Parathyroid adenoma (tissue), 2 donors: ENCODE data around the gene CDIPT.

Source experiments
- H2AFZ ChIP-seq: fragments of 300-600 bp; sonication (generic); one replicate; pipeline ENCODE4 v1.7.0; 2017; ENCODE audit warnings: antibody characterized with exemption, mild to moderate bottlenecking
- H3K27ac ChIP-seq: fragments of 300-600 bp; sonication (generic); one replicate; pipeline ENCODE4 v1.7.0; 2017
- H3K27me3 ChIP-seq: fragments of 300-600 bp; sonication (generic); one replicate; pipeline ENCODE4 v1.7.0; 2017; ENCODE audit warnings: low read length; ENCODE audit not compliant: control insufficient read depth, insufficient read depth
- H3K36me3 ChIP-seq: fragments of 300-600 bp; sonication (generic); one replicate; pipeline ENCODE4 v1.7.0; 2017; ENCODE audit warnings: low read length; ENCODE audit not compliant: control insufficient read depth, insufficient read depth
- H3K4me1 ChIP-seq: fragments of 300-600 bp; sonication (generic); one replicate; pipeline ENCODE4 v1.7.0; 2017; ENCODE audit warnings: control low read depth
- H3K4me2 ChIP-seq: fragments of 300-600 bp; sonication (generic); one replicate; pipeline ENCODE4 v1.7.0; 2017; ENCODE audit warnings: low read length
- H3K4me3 ChIP-seq: fragments of 300-600 bp; sonication (generic); one replicate; pipeline ENCODE4 v1.7.0; 2017; ENCODE audit warnings: low read depth, low read length
- H3K79me2 ChIP-seq: fragments of 300-600 bp; sonication (generic); one replicate; pipeline ENCODE4 v1.7.0; 2017; ENCODE audit warnings: control low read depth
- H3K9ac ChIP-seq: fragments of 300-600 bp; sonication (generic); one replicate; pipeline ENCODE4 v1.7.0; 2017; ENCODE audit warnings: mild to moderate bottlenecking
- H3K9me3 ChIP-seq: fragments of 300-600 bp; sonication (generic); one replicate; pipeline ENCODE4 v1.7.0; 2017; ENCODE audit warnings: low read length; ENCODE audit not compliant: control insufficient read depth
- CTCF ChIP-seq: fragments of 300-600 bp; sonication (generic); IDR thresholded peaks from one replicate; pipeline ENCODE4 v1.7.0; 2017; ENCODE audit warnings: antibody characterized with exemption, mild to moderate bottlenecking
- donor health status: primary hyperparathyroidism.

The CDIPT gene

DNA sequence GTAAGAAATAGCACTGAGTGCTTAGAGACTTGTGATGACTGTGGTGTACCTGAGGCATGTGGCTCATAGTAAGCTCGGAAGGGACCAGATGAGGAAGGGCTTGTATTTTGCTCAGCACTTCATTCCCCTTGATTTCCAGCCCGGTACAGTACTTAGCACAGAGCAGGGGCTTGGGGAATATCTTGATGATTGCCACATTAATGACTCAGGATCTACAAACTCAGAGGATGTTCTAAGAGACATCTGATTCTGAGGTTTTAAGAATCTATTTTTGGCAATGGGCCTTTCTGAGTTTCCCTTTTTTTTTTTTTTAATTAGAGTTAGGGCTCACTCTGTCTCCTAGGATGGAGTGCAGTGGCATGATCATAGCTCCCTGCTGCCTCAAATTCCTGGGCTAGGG, 46.4 kb upstream of the CDIPT start:
- peaks cover 4% of the 10 kb centered on the region for H3K4me1 ChIP-seq
- H2AFZ ChIP-seq = no peak overlapping the region
- no peaks in the 10 kb centered on the region for H3K27me3 ChIP-seq
- H3K4me3 ChIP-seq = no peak overlapping the region
- H3K36me3 ChIP-seq = no peaks in the 10 kb centered on the region
- no peak for TF ChIP-seq CTCF
- no peaks in the 10 kb centered on the region for H3K79me2 ChIP-seq
- no peak overlapping the region for H3K9ac ChIP-seq
- no peak overlapping the region for H3K4me2 ChIP-seq
- no peaks in the 10 kb centered on the region for H3K9me3 ChIP-seq
- no peak overlapping the region for H3K27ac ChIP-seq

GRCh38 chr16:29908719-29909220, 45.7 kb upstream of the CDIPT start:
- no peak overlapping the region for H3K27ac ChIP-seq
- no peaks in the 10 kb centered on the region for H3K36me3 ChIP-seq
- no peaks in the 10 kb centered on the region for H3K79me2 ChIP-seq
- no peak overlapping the region for H3K4me3 ChIP-seq
- H3K9me3 ChIP-seq = no peaks in the 10 kb centered on the region
- H3K4me1 ChIP-seq = peaks cover 4% of the 10 kb centered on the region
- H3K9ac ChIP-seq = no peak overlapping the region
- no peaks in the 10 kb centered on the region for H3K27me3 ChIP-seq
- no peak overlapping the region for H2AFZ ChIP-seq
- no peak for TF ChIP-seq CTCF
- H3K4me2 ChIP-seq = no peak overlapping the region

GRCh38 chr16:29907973-29908372, 44.9 kb upstream of the CDIPT start:
- TF ChIP-seq CTCF = no peak

DNA sequence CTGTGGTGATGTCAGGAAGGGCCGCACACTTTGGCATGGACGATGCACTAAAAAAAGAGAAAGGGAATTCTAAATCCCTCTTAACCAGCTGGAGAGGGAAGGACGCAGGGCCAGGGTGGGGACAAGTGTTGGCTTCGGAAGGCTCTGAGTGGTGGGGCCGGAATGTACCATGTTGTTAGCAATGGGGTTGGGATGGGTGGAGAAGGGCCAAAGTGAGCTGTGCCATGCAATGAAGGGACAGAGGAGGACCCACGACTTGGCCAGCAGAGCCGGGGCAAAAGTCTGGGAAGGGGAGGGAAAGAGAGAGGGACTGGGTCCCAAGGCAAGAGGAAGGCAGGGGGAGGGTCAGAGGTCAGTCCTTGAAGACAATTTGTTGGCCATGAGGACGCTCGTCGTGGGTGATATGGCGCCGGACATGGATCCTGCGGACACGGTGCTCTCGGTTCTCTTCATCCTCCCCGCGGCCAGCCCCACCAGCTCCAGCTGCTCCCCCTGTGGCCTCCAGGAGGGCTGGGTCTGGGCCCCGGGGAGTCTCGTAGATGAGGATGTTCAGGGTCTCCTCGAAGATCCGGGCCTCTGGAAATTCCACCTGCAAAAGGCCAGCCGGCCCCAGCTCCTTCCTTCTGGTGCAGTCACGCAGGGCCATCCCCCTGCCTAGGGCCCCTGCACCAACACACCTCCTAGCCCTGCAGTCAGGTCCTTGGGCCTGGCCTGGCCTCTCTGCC, 43.7 kb upstream of the CDIPT start:
- Histone ChIP-seq H3K4me1 (no peaks in the 10 kb centered on the region), H3K9me3 (no peaks in the 10 kb centered on the region), H3K27me3 (no peaks in the 10 kb centered on the region), H3K4me2 (no peak overlapping the region), H3K4me3 (no peak overlapping the region), H2AFZ (no peak overlapping the region), H3K36me3 (no peaks in the 10 kb centered on the region), H3K79me2 (no peaks in the 10 kb centered on the region), H3K9ac (no peak overlapping the region), H3K27ac (no peak overlapping the region)
- TF ChIP-seq CTCF = no peak

More at GRCh38 chr16:29907973-29908372, 44.9 kb upstream of the CDIPT start:
- H3K27ac ChIP-seq = no peak overlapping the region
- H3K4me2 ChIP-seq = no peak overlapping the region
- no peak overlapping the region for H2AFZ ChIP-seq
- no peaks in the 10 kb centered on the region for H3K27me3 ChIP-seq
- no peaks in the 10 kb centered on the region for H3K36me3 ChIP-seq
- no peaks in the 10 kb centered on the region for H3K9me3 ChIP-seq
- H3K79me2 ChIP-seq = no peaks in the 10 kb centered on the region
- peaks cover 4% of the 10 kb centered on the region for H3K4me1 ChIP-seq
- no peak overlapping the region for H3K4me3 ChIP-seq
- H3K9ac ChIP-seq = no peak overlapping the region

DNA sequence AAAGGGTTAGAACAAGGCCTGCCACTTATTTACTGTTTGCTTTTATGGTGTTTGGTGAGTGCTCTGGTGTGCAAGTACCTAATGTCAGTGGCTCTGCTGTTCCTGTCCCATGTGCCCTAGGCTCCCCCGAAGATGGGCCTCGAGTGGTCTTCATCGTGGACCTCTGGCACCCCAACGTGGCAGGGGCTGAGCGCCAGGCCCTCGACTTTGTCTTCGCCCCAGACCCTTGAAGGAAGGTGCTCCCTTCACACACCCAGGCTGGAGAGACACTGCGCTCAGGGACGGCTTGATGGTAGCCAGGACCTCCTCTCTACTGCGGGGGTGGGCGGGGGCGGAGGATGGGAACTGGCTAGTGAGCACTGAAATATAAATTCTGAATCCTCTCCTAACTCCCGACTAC, 42.6 kb upstream of the CDIPT start:
- H3K4me1 ChIP-seq = no peaks in the 10 kb centered on the region
- TF ChIP-seq CTCF = no peak
- H3K36me3 ChIP-seq = no peaks in the 10 kb centered on the region
- no peak overlapping the region for H3K27ac ChIP-seq
- no peak overlapping the region for H3K9ac ChIP-seq
- H3K4me2 ChIP-seq = no peak overlapping the region
- H3K9me3 ChIP-seq = no peaks in the 10 kb centered on the region
- H2AFZ ChIP-seq = no peak overlapping the region
- H3K27me3 ChIP-seq = no peaks in the 10 kb centered on the region
- no peaks in the 10 kb centered on the region for H3K79me2 ChIP-seq
- H3K4me3 ChIP-seq = no peak overlapping the region
